Osteocyte (in vitro differentiated cells): ENCODE measurements around the gene CCR2. TPM values are rescaled to one million over a fixed set of nuclear protein-coding genes. Genes with fewer than 3 reads are reported as not detected.
"Not testable (repeated sequence)": the region's sequence is repeated elsewhere in the genome, so short reads cannot be mapped to it uniquely, and the experiment has no call there.

Experiments
- DNase-seq: peaks from one replicate; pipeline ENCODE4 v3.0.0; 2021; ENCODE audit warnings: mixed read lengths; ENCODE audit not compliant: unreplicated experiment; ENCODE audit errors: extremely low spot score
- H3K27ac Mint-ChIP-seq: one replicate; pipeline ENCODE4 v1.8.0; 2021; ENCODE audit warnings: mild to moderate bottlenecking, mixed read lengths; ENCODE audit not compliant: unreplicated experiment
- H3K27me3 Mint-ChIP-seq: one replicate; pipeline ENCODE4 v1.8.0; 2021; ENCODE audit warnings: mixed read lengths; ENCODE audit not compliant: unreplicated experiment
- H3K36me3 Mint-ChIP-seq: one replicate; pipeline ENCODE4 v1.8.0; 2021; ENCODE audit warnings: mixed read lengths; ENCODE audit not compliant: unreplicated experiment
- H3K4me1 Mint-ChIP-seq: one replicate; pipeline ENCODE4 v1.8.0; 2021; ENCODE audit warnings: mixed read lengths; ENCODE audit not compliant: unreplicated experiment
- H3K4me3 Mint-ChIP-seq: one replicate; pipeline ENCODE4 v1.8.0; 2021; ENCODE audit warnings: mild to moderate bottlenecking, moderate library complexity, mixed read lengths; ENCODE audit not compliant: unreplicated experiment
- H3K9me3 Mint-ChIP-seq: one replicate; pipeline ENCODE4 v1.8.0; 2021; ENCODE audit warnings: mixed read lengths; ENCODE audit not compliant: unreplicated experiment
- total RNA-seq: library from RNA; stranded (reverse); gene quantifications from 2 replicates; pipeline ENCODE4 v1.2.1, GENCODE V29; 2021
- TF ChIP-seq, protein P1 (sequence below): fragments of 200-600 bp; sonication (generic); IDR thresholded peaks from 2 replicates; pipeline ENCODE4 v1.5.0; 2021; ENCODE audit warnings: antibody characterized with exemption, mild to moderate bottlenecking, moderate library complexity

CCR2 gene
- total RNA-seq, 1 donor from 2014 or later = not detected

DNA sequence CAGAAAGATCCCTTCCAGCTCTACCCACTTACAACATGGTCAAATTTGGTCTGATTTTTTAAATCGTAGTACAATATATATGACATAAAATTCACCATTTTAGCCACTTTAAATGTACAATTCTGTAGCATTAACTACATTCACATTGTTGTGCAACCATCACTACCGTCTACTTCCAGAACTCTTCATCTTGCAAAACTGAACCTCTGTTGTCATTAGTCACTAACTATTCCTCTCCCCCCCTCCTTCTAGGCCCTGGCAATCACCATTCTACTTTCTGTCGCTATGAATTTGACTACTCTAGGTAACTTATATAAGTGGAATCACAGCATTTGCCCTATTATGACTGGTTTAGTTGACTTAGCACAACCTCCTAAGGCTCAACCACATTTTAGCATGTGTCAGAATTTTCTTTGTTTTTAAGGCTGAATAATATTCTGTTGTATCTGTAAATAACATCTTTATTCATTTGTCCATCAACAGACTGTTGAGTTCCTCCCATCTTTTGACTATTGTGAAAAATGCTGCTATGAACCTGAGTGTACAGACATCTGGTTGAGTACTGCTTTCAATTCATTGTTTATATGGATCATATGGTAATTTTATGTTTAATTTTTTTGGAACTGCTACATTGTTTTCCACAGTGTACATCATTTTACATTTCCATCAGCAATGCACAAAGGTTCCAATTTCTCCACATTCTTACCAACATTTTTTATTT, 35.5 kb upstream of the CCR2 start:
- DNase-seq = no peak
- TF ChIP-seq, protein P1, sequence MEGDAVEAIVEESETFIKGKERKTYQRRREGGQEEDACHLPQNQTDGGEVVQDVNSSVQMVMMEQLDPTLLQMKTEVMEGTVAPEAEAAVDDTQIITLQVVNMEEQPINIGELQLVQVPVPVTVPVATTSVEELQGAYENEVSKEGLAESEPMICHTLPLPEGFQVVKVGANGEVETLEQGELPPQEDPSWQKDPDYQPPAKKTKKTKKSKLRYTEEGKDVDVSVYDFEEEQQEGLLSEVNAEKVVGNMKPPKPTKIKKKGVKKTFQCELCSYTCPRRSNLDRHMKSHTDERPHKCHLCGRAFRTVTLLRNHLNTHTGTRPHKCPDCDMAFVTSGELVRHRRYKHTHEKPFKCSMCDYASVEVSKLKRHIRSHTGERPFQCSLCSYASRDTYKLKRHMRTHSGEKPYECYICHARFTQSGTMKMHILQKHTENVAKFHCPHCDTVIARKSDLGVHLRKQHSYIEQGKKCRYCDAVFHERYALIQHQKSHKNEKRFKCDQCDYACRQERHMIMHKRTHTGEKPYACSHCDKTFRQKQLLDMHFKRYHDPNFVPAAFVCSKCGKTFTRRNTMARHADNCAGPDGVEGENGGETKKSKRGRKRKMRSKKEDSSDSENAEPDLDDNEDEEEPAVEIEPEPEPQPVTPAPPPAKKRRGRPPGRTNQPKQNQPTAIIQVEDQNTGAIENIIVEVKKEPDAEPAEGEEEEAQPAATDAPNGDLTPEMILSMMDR = no peak
- peaks cover 11% of the 10 kb centered on the region for H3K27me3 Mint-ChIP-seq
- no peaks in the 10 kb centered on the region for H3K9me3 Mint-ChIP-seq
- H3K4me3 Mint-ChIP-seq = no peak overlapping the region
- no peak overlapping the region for H3K27ac Mint-ChIP-seq
- H3K36me3 Mint-ChIP-seq = no peaks in the 10 kb centered on the region
- H3K4me1 Mint-ChIP-seq = no peaks in the 10 kb centered on the region

DNA sequence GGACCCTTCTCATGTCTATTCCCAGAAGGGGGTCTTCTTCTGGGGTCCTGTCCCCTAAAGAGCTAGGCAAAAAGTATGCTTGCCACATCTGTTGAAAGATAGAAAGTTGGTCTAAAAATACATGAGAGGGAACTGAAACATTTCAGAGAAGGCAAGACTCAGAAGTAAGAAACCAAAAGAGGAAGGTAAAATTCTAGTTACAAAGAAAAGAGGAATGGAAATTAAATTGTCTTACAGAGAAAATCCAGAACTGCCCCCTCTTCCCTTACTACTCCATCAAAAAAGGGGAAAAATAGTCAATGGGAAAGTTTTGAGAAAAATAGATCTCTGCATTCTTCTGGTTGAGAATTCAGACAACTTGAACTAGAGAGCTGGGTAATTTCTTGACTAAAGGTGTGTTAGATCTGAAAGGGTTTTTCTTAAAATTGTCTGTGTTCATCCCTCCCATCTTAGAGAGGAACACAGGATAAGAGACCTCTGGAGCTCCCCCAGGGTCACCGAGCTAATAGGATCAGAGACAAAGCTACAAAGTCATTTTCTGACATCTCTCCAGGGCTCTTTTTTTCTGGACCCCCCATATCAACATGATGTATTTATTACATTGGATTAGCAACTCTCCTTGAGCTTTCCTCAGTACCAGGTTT, 32.3 kb upstream of the CCR2 start:
- Mint-ChIP-seq H3K36me3 (no peaks in the 10 kb centered on the region), H3K4me3 (no peak overlapping the region), H3K27me3 (peaks cover 9% of the 10 kb centered on the region), H3K9me3 (no peaks in the 10 kb centered on the region), H3K27ac (no peak overlapping the region), H3K4me1 (no peaks in the 10 kb centered on the region)
- no peak for DNase-seq
- TF ChIP-seq, protein P1 = no peak

DNA sequence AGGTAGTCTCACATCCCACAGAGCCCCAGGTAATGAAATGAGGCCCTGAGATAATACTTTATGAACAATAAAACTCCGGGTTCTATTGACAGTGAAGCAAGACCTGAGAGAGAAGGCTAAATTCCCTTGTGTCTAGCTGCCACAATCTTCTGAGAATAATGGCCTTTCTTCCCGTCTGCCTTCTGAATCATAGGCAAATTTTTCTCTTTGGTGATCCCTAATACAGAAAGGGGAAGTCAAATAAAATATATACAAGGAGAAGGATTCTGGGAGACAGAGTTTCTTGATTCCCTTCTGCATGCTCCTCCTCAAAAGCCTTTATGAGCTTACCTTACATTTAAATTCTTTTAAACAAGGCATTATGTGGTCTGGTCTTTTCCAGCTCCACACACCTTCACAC, 29.9 kb upstream of the CCR2 start:
- Mint-ChIP-seq H3K4me3 (no peak overlapping the region), H3K36me3 (no peaks in the 10 kb centered on the region), H3K9me3 (no peaks in the 10 kb centered on the region), H3K27me3 (peaks cover 9% of the 10 kb centered on the region), H3K4me1 (no peaks in the 10 kb centered on the region), H3K27ac (no peak overlapping the region)
- TF ChIP-seq, protein P1 = no peak
- DNase-seq = no peak

DNA sequence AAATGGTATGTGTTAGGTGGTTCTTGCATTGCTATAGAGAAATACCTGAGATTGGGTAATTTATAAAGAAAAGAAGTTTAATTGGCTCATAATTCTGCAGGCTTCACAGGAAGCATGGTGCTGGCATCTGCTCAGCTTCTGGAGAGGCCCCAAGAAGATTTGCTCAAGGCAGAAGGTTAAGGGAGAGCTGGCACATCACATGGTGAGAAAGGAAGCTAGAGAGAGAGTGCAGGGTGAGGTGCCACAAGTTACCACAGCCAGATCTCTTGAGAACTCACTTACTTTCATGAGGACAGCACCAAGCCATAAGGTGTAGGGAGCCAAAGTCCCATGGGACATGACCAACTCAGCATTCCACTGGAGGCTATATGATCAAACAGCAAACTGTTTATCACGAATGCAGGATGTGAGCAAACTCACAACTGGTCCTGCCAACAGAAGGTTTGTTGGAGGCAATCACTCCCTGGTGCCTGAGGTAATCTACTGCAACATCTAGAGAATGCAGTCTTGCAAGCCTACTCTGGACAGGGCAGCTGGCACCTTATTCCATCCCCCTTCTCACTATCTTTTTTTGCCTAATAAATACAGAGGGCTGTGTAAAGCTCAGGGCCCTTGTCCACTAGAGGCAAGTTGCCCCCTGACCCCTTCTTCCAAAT, 28.1 kb upstream of the CCR2 start:
- Mint-ChIP-seq H3K27ac (no peak overlapping the region), H3K9me3 (no peaks in the 10 kb centered on the region), H3K4me3 (no peak overlapping the region), H3K36me3 (no peaks in the 10 kb centered on the region), H3K27me3 (peaks cover 9% of the 10 kb centered on the region), H3K4me1 (no peaks in the 10 kb centered on the region)
- TF ChIP-seq, protein P1 = no peak
- no peak for DNase-seq

DNA sequence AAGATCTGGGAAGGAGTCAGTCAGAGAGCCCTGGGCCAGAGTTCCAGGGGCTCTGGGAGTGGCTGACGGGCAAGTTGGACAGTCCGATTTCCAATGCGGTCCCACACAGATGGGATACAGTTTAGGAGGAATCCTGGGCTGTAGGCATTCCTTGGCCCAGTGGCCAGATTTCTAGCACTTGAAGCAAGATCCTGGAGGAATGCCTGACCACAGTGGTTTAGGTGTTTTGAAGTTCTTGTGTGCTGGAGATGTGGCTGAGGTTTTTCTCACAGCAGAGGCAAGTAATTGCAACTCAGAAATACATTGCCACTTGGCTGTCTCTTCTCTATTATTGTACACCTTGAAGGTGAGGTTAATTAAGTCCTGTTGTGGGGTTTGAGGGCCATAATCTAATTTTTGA, 23.2 kb upstream of the CCR2 start:
- H3K27me3 Mint-ChIP-seq = peaks cover 11% of the 10 kb centered on the region
- H3K27ac Mint-ChIP-seq, DNase-seq, H3K9me3 Mint-ChIP-seq, H3K4me1 Mint-ChIP-seq, H3K4me3 Mint-ChIP-seq, H3K36me3 Mint-ChIP-seq: not testable (repeated sequence)
